Neural crest cell (in vitro differentiated cells): ENCODE data around the gene CHRNB2. TPM values are rescaled to one million over a fixed set of nuclear protein-coding genes. Genes with fewer than 3 reads are reported as not detected.
A peak's percentile ranks its signal among the peaks of the same experiment; 100 is the strongest.

Source experiments
- DNase-seq: peaks from one replicate; pipeline ENCODE4 v3.0.0; 2021; ENCODE audit warnings: low read depth, mixed read lengths, low spot score
- H3K27ac Mint-ChIP-seq: one replicate; pipeline ENCODE4 v1.8.0; 2021; ENCODE audit warnings: mild to moderate bottlenecking, mixed read lengths; ENCODE audit not compliant: unreplicated experiment
- H3K27me3 Mint-ChIP-seq: 2 replicates; pipeline ENCODE4 v1.8.0; 2021; ENCODE audit warnings: low read depth, mild to moderate bottlenecking, mixed read lengths
- H3K36me3 Mint-ChIP-seq: 2 replicates; pipeline ENCODE4 v1.8.0; 2021; ENCODE audit warnings: low read depth, mild to moderate bottlenecking, mixed read lengths
- H3K4me1 Mint-ChIP-seq: 2 replicates; pipeline ENCODE4 v1.8.0; 2021; ENCODE audit warnings: mixed read lengths
- H3K4me3 Mint-ChIP-seq: one replicate; pipeline ENCODE4 v1.8.0; 2021; ENCODE audit warnings: mild to moderate bottlenecking, mixed read lengths
- H3K9me3 Mint-ChIP-seq: 2 replicates; pipeline ENCODE4 v1.8.0; 2021; ENCODE audit warnings: mixed read lengths
- total RNA-seq: library from RNA; stranded (reverse); gene quantifications from 2 replicates; pipeline ENCODE4 v1.2.1, GENCODE V29; 2021
- TF ChIP-seq, protein P1 (sequence below): fragments of 200-600 bp; sonication (generic); conservative IDR thresholded peaks from 2 replicates; pipeline ENCODE4 v1.5.0; 2021; ENCODE audit warnings: antibody characterized with exemption, mild to moderate bottlenecking

The CHRNB2 gene
- total RNA-seq, 1 donor from 2014 or later, result 8.7 TPM

DNA sequence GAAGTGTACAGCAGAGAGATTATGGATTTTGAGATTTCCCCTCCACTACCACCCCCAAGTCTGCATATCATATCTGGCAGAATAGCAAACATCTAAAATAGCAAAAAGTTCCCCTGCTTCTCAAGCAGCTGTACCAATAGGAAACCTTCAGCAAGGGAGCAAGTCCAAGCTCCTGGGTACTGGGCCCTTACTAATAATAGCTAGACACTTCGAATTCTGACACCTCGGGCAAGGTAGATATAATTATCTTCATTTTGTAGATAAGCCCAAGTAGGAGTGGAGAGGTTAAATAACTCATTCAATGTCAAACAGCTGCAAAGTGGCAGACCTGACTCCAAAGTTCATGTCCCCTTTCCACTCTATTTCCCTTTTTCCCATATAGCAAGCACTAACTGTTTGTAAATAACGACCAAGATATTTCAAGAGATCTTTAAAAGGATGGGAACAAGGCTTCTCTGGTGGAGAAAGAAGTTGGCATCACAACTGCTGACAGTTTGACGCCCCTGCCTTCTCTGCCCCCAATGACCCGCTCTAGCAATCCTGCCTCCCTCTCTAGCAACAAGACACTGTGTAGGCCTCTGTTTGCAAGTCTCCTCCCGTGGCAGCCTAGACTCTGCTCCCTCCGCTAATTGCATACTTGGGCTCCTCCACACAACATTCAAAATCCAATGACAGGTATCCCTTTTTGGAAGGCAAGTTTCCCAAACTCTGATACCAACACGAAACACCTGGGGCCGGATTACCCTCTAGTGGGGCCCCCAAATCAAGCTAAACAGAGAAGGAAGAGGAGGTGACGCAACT is 59.1 kb downstream of the CHRNB2 start:
- DNase-seq, result no peak
- peaks cover 15% of the 10 kb centered on the region for H3K36me3 Mint-ChIP-seq
- peak overlapping the region; percentile 96 for H3K27ac Mint-ChIP-seq
- peaks cover 14% of the 10 kb centered on the region for H3K27me3 Mint-ChIP-seq
- H3K4me1 Mint-ChIP-seq, result peaks cover 20% of the 10 kb centered on the region
- TF ChIP-seq, protein P1, sequence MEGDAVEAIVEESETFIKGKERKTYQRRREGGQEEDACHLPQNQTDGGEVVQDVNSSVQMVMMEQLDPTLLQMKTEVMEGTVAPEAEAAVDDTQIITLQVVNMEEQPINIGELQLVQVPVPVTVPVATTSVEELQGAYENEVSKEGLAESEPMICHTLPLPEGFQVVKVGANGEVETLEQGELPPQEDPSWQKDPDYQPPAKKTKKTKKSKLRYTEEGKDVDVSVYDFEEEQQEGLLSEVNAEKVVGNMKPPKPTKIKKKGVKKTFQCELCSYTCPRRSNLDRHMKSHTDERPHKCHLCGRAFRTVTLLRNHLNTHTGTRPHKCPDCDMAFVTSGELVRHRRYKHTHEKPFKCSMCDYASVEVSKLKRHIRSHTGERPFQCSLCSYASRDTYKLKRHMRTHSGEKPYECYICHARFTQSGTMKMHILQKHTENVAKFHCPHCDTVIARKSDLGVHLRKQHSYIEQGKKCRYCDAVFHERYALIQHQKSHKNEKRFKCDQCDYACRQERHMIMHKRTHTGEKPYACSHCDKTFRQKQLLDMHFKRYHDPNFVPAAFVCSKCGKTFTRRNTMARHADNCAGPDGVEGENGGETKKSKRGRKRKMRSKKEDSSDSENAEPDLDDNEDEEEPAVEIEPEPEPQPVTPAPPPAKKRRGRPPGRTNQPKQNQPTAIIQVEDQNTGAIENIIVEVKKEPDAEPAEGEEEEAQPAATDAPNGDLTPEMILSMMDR, result no peak
- peaks cover 9% of the 10 kb centered on the region for H3K9me3 Mint-ChIP-seq
- peak overlapping the region; percentile 92 for H3K4me3 Mint-ChIP-seq

DNA sequence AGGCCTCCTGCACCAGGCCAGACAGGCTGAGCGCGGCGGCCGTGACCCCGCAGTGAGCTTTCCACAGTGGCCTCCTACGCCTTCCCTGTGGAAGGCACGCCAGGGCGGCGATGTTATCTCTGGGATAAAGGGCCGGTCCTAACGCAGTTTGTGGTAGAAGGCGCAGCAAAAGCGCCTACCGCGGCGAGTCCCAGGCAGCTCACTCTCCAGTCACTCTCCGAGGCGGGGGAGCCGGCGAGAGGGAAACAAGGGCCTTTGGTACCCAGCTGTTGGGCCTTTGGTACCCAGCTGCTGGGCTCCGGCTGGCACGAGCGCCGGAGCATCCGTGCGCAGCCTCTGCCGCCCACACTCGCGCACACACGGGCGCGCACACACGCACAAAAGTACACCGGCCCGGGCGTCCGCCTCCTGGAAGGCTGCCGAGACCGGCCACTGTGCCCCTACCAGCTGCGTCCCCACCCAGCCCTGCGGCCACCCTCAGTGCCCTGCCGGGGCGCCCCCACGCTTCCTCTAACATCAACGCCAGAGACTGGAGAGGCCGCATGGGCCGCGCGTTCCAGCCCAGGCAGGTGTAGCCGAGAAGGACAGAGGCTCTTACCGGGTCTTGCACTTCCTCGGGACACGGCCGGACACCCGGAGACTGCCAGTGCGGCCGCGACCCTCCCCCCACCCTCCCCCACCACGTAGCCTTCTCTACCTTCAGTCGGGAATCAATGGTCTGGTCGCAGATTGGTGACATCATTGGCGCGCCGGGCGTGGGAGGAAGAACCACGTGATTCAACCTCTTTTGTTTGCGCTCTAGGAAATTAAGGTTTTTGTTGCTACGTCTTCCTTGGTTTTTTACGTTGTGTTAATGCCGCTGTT is 59.9 kb downstream of the CHRNB2 start:
- Mint-ChIP-seq H3K4me3 (peak overlapping the region; percentile 92), H3K9me3 (peaks cover 9% of the 10 kb centered on the region), H3K36me3 (peaks cover 15% of the 10 kb centered on the region), H3K27me3 (peaks cover 23% of the 10 kb centered on the region), H3K4me1 (peaks cover 20% of the 10 kb centered on the region), H3K27ac (peak overlapping the region; percentile 100)
- TF ChIP-seq, protein P1, result no peak
- DNase-seq, result peak; percentile 80

DNA sequence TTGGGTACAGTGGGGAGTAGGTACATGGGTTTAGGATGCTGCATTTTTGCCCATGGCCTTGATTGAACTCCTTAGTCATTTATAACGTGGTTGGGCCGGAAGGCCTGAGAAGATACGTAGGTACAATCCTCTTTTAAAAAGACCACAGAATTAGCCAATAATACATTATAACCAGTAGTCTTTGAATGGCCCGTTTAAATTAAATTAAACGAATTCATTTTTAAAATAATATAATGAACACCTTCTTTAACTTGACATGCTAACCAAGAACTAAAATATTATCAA is 60.5 kb downstream of the CHRNB2 start:
- peak overlapping the region; percentile 100 for H3K27ac Mint-ChIP-seq
- H3K36me3 Mint-ChIP-seq, result peaks cover 13% of the 10 kb centered on the region
- H3K9me3 Mint-ChIP-seq, result peaks cover 9% of the 10 kb centered on the region
- no peak for DNase-seq
- peaks cover 26% of the 10 kb centered on the region for H3K27me3 Mint-ChIP-seq
- H3K4me3 Mint-ChIP-seq, result peak overlapping the region; percentile 92
- TF ChIP-seq, protein P1, result no peak
- peaks cover 20% of the 10 kb centered on the region for H3K4me1 Mint-ChIP-seq

DNA sequence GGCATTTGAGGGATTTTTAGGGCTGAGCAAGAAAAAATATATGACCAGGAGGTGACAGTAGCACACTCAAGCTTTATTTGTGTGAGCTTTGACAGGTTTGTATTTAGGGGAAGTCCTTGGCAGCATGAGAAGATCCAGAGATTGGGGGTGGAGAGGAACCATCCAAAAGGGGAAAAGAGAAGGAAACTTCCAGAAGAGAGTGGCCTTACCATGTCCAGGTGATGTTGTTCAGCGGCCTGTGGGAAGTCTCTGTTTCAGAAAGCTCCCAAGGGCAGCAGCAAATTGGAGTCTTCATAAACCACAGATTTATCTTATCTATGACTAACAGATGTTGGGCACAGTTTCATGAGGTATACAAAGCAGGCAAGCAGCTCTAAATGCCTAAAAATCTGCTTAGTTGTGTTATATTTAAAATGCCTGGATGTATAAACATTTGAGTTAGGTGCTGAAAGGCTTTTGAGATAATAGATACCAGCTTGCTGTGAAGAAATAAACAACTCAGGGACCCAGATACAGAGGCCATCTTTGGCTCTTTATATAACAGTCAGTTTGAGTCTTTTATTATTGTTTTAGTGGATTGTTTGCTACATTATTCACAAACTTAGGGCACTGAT is 61.6 kb downstream of the CHRNB2 start:
- H3K4me1 Mint-ChIP-seq, result peaks cover 20% of the 10 kb centered on the region
- H3K9me3 Mint-ChIP-seq, result peaks cover 9% of the 10 kb centered on the region
- H3K4me3 Mint-ChIP-seq, result peak overlapping the region; percentile 70

More for the DNA sequence above, 61.6 kb downstream of the CHRNB2 start:
- TF ChIP-seq, protein P1, result no peak
- H3K27ac Mint-ChIP-seq, result no peak overlapping the region
- H3K36me3 Mint-ChIP-seq, result peaks cover 12% of the 10 kb centered on the region
- peaks cover 29% of the 10 kb centered on the region for H3K27me3 Mint-ChIP-seq
- DNase-seq, result no peak

Other genes starting within 250 kb of the CHRNB2 start
- gene AQP10, start 246.7 kb upstream of the CHRNB2 start, total RNA-seq, result not detected in 2 replicates
- gene ATP8B2, start 242.3 kb upstream of the CHRNB2 start, total RNA-seq, result 44.2 and 48.0 TPM in 2 replicates
- gene IL6R, start 162.4 kb upstream of the CHRNB2 start, total RNA-seq, result 0.07 and 0.09 TPM in 2 replicates
- gene TDRD10, start 65.6 kb upstream of the CHRNB2 start, total RNA-seq, result not detected in 2 replicates
- 0.11 and 0.19 TPM in 2 replicates for gene SHE, start 65.4 kb upstream of the CHRNB2 start, total RNA-seq
- gene UBE2Q1, start 9.1 kb upstream of the CHRNB2 start, total RNA-seq, result 89.9 and 94.3 TPM in 2 replicates
- 148 and 165 TPM in 2 replicates for gene ADAR, start 40.4 kb downstream of the CHRNB2 start, total RNA-seq